ENCODE results near the gene IFNA2.
"Not testable (repeated sequence)": the region's sequence is repeated elsewhere in the genome, so short reads cannot be mapped to it uniquely, and the experiment has no call there.

The IFNA2 gene

GRCh38 chr9:21383627-21384026 is 1.6 kb downstream of the IFNA2 start:
- Histone ChIP-seq H3K4me3 (ENCODE audit: low read length) (no peak overlapping the region), H4K20me1 (ENCODE audit: insufficient read depth, low read length) (no peaks in the 10 kb centered on the region), H3K4me1 (ENCODE audit: low read length) (no peaks in the 10 kb centered on the region), H3K9me3 (replicated peaks; ENCODE audit: insufficient read depth, low read length) (no peaks in the 10 kb centered on the region), H3K27me3 (replicated peaks; ENCODE audit: insufficient read depth, low read length) (no peaks in the 10 kb centered on the region), H2AFZ (ENCODE audit: low read length) (no peak overlapping the region), H3K9me2 (replicated peaks; ENCODE audit: insufficient read depth, low read length) (no peaks in the 10 kb centered on the region), H3K79me2 (ENCODE audit: low read length) (no peaks in the 10 kb centered on the region), H3K36me3 (replicated peaks; ENCODE audit: insufficient read depth, low read length) (no peaks in the 10 kb centered on the region), H3F3A (ENCODE audit: insufficient read depth, low read length) (peaks cover 7% of the 10 kb centered on the region; the same call in 1 of the 2 replicates), H3K4me2 (ENCODE audit: low read depth, low read length) (no peak overlapping the region), H3K27ac (ENCODE audit: low read length) (no peak overlapping the region), H3K9ac (ENCODE audit: low read length) (no peak overlapping the region)
- no peak for DNase-seq
- TF ChIP-seq, protein P1, sequence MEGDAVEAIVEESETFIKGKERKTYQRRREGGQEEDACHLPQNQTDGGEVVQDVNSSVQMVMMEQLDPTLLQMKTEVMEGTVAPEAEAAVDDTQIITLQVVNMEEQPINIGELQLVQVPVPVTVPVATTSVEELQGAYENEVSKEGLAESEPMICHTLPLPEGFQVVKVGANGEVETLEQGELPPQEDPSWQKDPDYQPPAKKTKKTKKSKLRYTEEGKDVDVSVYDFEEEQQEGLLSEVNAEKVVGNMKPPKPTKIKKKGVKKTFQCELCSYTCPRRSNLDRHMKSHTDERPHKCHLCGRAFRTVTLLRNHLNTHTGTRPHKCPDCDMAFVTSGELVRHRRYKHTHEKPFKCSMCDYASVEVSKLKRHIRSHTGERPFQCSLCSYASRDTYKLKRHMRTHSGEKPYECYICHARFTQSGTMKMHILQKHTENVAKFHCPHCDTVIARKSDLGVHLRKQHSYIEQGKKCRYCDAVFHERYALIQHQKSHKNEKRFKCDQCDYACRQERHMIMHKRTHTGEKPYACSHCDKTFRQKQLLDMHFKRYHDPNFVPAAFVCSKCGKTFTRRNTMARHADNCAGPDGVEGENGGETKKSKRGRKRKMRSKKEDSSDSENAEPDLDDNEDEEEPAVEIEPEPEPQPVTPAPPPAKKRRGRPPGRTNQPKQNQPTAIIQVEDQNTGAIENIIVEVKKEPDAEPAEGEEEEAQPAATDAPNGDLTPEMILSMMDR (IDR thresholded peaks at IDR 0.05; ENCODE audit: low read length): no peak
- TF ChIP-seq EZH2phosphoT487 (IDR thresholded peaks at IDR 0.05; ENCODE audit: low read length): no peak
- no peak for TF ChIP-seq EZH2 (optimal IDR thresholded peaks at IDR 0.05; ENCODE audit: low read depth, low read length)

GRCh38 chr9:21381448-21382339 is 3.5 kb downstream of the IFNA2 start:
- Histone ChIP-seq H2AFZ (ENCODE audit: low read length) (0 out of 2 replicates have a peak overlapping the region, but pooled peaks have one; percentile 19), H3K9ac (ENCODE audit: low read length) (no peak overlapping the region; the same call in 1 of the 2 replicates), H3K79me2 (ENCODE audit: low read length) (no peaks in the 10 kb centered on the region), H3K4me2 (ENCODE audit: low read depth, low read length) (peak overlapping the region; percentile 55), H3K9me3 (replicated peaks; ENCODE audit: insufficient read depth, low read length) (no peaks in the 10 kb centered on the region), H3K4me1 (ENCODE audit: low read length) (no peaks in the 10 kb centered on the region), H3F3A (ENCODE audit: insufficient read depth, low read length) (peaks cover 7% of the 10 kb centered on the region; the same call in 1 of the 2 replicates), H3K36me3 (replicated peaks; ENCODE audit: insufficient read depth, low read length) (no peaks in the 10 kb centered on the region), H3K4me3 (ENCODE audit: low read length) (peak overlapping the region; percentile 37; the same call in 1 of the 2 replicates), H3K27me3 (replicated peaks; ENCODE audit: insufficient read depth, low read length) (no peaks in the 10 kb centered on the region), H3K9me2 (replicated peaks; ENCODE audit: insufficient read depth, low read length) (no peaks in the 10 kb centered on the region), H4K20me1 (ENCODE audit: insufficient read depth, low read length) (no peaks in the 10 kb centered on the region), H3K27ac (ENCODE audit: low read length) (no peak overlapping the region)
- TF ChIP-seq EZH2 (optimal IDR thresholded peaks at IDR 0.05; ENCODE audit: low read depth, low read length) (no peak), EZH2phosphoT487 (IDR thresholded peaks at IDR 0.05; ENCODE audit: low read length) (no peak)
- TF ChIP-seq, protein P1 (IDR thresholded peaks at IDR 0.05; ENCODE audit: low read length): no peak
- DNase-seq: peak; percentile 28

DNA sequence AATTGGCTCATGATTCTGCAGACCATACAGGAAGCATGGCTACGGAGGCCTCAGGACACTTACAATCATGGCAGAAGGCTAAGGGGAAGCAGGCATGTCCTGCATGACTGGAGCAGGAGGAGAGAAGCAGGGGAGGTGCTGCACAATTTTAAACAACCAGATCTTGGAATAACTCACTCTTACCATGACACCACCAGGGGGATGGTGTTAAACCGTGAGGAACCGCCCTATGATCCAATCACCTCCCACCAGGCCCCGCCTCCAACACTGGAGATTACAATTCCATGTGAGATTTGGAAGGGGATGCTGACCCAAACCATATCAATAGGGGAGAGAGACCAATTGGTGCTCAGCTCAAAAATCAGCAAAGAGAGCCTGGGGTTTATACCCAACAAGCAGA is 13.7 kb downstream of the IFNA2 start:
- H3K9ac ChIP-seq (ENCODE audit: low read length); H3K79me2 ChIP-seq (ENCODE audit: low read length); H3F3A ChIP-seq (ENCODE audit: insufficient read depth, low read length); H2AFZ ChIP-seq (ENCODE audit: low read length); H3K27me3 ChIP-seq (replicated peaks; ENCODE audit: insufficient read depth, low read length); H3K27ac ChIP-seq (ENCODE audit: low read length); H3K9me3 ChIP-seq (replicated peaks; ENCODE audit: insufficient read depth, low read length); H3K9me2 ChIP-seq (replicated peaks; ENCODE audit: insufficient read depth, low read length); H4K20me1 ChIP-seq (ENCODE audit: insufficient read depth, low read length); H3K36me3 ChIP-seq (replicated peaks; ENCODE audit: insufficient read depth, low read length); DNase-seq; H3K4me3 ChIP-seq (ENCODE audit: low read length); H3K4me2 ChIP-seq (ENCODE audit: low read depth, low read length); H3K4me1 ChIP-seq (ENCODE audit: low read length): not testable (repeated sequence)

DNA sequence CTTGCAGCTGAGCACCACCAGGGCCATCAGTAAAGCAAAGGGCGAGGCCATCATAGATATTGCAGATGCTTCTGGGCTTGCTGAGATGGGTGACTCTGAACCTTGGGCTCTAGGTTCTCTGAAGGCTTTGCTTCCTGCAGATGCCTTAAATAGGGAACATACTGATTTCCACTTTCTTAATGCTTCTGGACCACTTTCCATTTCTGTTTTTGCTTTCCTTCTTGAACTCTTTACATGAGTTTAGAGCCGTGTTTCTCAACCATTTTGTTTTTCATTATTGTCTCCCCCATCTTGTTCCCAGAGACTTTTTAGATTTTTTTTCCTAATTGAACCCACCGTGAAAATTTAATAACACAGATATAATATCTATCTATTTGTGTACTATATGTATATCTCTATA is 17.2 kb downstream of the IFNA2 start, which contains the start of gene IFNA13:
Gene IFNA13 (minus strand): TSS at position 101 of the 400 bp plus-strand sequence. CDS start 47 bp downstream, at position 54.
- Histone ChIP-seq H3K9me2 (replicated peaks; ENCODE audit: insufficient read depth, low read length) (no peaks in the 10 kb centered on the region), H3K9ac (ENCODE audit: low read length) (no peak within 1 kb of the TSS), H3K4me3 (ENCODE audit: low read length) (no peak within 1 kb of the TSS), H3K79me2 (ENCODE audit: low read length) (no peaks in the 10 kb centered on the region), H3K36me3 (replicated peaks; ENCODE audit: insufficient read depth, low read length) (no peaks in the 10 kb centered on the region), H3F3A (ENCODE audit: insufficient read depth, low read length) (no peaks in the 10 kb centered on the region), H2AFZ (ENCODE audit: low read length) (no peak within 1 kb of the TSS), H4K20me1 (ENCODE audit: insufficient read depth, low read length) (no peaks in the 10 kb centered on the region), H3K4me2 (ENCODE audit: low read depth, low read length) (no peak within 1 kb of the TSS), H3K9me3 (replicated peaks; ENCODE audit: insufficient read depth, low read length) (no peaks in the 10 kb centered on the region), H3K27me3 (replicated peaks; ENCODE audit: insufficient read depth, low read length) (0 out of 2 replicates have a peak, but pooled peaks cover 1% of the 10 kb centered on the region), H3K4me1 (ENCODE audit: low read length) (no peaks in the 10 kb centered on the region), H3K27ac (ENCODE audit: low read length) (no peak within 1 kb of the TSS)
- TF ChIP-seq, protein P1 (IDR thresholded peaks at IDR 0.05; ENCODE audit: low read length): no peak
- no peak for DNase-seq

GRCh38 chr9:21367169-21367568 is 18.0 kb downstream of the IFNA2 start:
- H3K79me2 ChIP-seq (ENCODE audit: low read length); H3K36me3 ChIP-seq (replicated peaks; ENCODE audit: insufficient read depth, low read length); H3K4me2 ChIP-seq (ENCODE audit: low read depth, low read length); H3K4me1 ChIP-seq (ENCODE audit: low read length); H3K4me3 ChIP-seq (ENCODE audit: low read length); H3K27me3 ChIP-seq (replicated peaks; ENCODE audit: insufficient read depth, low read length); DNase-seq; H3F3A ChIP-seq (ENCODE audit: insufficient read depth, low read length); H3K9me3 ChIP-seq (replicated peaks; ENCODE audit: insufficient read depth, low read length); H2AFZ ChIP-seq (ENCODE audit: low read length); H4K20me1 ChIP-seq (ENCODE audit: insufficient read depth, low read length); H3K27ac ChIP-seq (ENCODE audit: low read length); H3K9ac ChIP-seq (ENCODE audit: low read length); H3K9me2 ChIP-seq (replicated peaks; ENCODE audit: insufficient read depth, low read length): not testable (repeated sequence)

Measured in MM.1S (cell line).